KG1 (cell line): ENCODE data around the gene FEN1.

ENCODE experiments used
- DNase-seq: peaks from one replicate; lab custom pipeline; 2025; lab: John Stamatoyannopoulos, UW

The FEN1 gene

DNA sequence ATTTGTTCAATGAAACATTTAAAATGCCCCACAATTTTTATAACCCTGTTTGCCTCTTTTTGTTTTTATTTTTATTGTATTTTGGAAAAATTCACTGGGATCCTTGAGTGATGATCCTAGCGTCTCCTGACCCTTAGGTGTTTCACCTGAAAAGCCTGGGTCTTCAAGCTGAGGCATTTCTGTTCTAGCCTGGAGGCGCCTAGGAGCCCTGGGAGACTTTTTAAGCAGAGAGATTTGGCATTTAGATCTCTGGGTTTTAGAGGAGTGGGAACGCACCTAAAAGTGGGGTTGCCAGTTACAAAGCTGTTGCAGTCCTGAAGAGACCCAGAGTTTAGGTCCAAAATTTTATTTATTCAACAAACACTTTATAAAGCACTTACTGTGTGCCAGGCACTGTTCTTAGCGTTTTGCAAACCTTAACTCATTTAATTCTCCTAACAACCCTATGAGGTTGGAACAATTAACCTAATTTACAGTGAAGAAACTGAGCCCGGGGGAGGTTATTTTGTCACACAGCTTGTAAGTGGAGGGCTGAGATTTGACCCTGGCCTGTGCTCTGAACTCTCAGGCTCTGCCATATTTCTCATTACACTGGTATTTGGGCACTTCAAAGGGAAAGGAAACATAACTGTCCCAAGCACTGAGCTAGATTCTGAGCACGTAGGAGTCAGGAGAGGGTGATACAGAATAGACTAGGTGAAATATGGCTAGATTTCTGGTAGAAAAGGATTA lies 24.9 kb downstream of the FEN1 start:
- DNase-seq, result no peak

DNA sequence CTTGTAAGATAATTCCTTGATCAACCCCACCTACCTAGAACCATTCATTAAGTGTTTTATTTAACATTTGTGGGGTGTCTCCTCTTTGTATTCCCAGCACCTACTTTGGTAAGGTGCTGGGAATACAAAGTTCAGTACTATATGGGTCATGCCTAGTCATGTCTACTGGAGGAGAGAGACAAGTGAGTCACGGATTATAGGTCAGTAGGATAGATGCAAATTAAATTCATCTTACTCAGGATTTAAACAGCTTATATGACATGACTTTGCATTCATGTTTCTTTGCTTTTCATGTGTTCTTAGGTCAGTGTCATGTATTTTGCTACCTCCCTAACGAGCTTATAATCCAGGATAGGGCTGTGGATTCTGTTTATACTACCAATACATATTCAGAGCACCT lies 27.5 kb downstream of the FEN1 start:
- DNase-seq, result no peak

DNA sequence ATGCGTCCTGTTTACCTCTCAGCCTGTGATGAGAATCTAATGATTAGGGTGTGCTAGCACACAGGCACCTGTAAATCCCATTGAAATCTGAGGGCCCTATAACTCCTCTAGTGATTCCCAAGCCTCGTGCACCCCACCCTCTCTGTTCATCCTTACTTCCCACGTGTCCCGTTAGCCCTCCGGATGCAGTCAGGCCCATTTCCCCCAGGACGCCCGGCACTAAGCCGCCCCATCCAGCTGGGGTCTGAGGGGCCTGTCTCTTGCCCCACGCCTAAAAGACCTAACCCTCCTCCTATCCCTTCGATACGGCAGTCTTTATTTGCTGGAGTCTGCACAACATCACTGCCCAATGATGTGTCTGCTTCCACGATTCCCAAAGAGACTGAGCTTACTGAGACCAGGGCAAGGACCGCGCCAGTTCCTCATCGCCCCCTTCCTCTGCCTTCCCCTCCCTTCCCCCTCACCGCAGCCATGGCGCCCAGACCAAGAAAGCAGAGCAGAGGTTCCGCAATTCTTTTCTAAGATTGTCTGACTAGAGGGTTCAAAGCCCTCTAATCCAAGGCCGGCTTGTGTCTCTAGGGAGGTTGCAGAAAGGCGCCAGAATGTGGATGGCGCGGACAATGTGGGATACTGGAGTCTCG lies 34.3 kb downstream of the FEN1 start:
- DNase-seq, result peak; percentile 85

DNA sequence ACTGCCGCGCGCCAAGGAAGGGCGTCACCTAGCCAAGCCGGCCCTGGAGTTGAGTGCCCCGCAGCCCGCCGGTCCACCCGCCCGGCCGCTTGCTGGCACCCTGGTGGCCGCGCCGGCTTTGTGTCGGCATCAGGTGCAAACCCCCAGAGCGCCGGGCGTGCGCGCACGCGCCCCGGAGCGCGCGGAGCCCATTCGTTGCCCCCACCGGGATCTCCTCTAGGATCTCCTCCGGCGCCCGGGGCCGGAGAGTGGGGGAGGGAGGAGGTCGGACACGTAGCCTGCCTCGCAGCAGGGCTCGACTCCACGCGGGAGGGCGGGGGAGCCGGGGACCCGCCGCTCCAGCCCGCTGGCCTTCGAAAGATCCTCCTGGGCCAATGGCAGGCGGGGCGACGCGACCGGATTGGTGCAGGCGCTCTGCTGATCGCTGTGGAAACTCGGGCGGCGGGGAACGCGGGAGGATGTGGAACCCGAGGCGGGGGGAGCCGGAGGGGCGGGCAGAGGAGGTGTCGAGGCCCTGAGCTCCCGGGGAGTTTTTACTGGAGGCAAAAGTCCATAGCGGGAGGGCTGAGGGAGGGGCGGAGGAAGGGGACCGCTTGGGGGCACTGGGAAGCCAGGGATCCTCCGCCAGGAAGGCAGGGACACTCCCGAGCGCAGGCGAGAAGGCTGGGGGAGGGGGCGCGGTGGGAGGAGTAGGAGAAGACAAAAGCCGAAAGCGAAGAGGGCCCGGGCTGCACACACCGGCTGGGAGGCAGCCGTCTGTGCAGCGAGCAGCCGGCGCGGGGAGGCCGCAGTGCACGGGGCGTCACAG lies 35.1 kb downstream of the FEN1 start, which contains the start of gene FADS2:
Gene FADS2 (plus strand): TSS at position 730 of the 808 bp plus-strand sequence. CDS start 91 bp downstream, outside the sequence.
- peak; percentile 94 for DNase-seq

DNA sequence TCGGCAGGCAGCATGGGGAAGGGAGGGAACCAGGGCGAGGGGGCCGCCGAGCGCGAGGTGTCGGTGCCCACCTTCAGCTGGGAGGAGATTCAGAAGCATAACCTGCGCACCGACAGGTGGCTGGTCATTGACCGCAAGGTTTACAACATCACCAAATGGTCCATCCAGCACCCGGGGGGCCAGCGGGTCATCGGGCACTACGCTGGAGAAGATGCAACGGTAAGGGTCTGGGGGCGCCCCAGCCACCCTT lies 35.6 kb downstream of the FEN1 start:
- DNase-seq, result no peak

DNA sequence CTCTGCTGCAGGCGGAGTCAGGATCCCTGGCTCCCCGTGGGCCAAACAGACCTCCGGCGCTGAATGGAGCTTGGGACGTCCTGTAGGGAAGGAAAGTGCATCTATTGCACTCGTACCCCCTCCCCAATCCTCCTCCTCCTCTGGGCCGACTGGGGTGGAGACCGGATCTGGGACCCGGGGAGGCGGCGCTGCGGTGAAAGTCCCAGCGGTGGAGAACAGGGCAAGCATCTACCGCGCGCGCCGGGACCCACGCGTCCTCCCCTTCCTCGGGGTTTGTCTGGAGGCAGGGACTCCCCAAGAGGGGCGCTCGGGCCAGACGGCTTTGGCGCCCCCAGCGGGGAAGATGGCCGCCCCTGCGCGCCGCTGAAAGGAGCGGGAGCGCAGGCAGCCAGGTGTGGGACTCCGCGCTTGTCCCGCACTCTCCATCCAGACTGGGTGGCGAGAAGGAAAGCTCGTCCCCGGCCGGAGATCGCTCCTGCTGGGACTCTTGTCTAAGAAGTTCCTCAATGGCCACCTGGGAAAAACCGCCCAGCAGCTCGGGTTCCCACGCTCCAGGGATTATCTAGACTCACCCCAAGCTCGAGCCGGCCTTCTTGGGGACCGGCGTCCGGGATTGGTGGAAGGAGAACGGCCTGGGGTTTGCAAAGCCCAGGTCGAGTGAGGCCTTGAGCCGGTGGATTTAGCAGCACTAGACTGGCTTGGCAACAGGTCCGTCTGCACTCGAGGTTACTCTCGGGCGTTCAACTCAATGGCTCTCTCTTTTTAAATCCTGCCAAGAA lies 36.1 kb downstream of the FEN1 start:
- peak; percentile 31 for DNase-seq

DNA sequence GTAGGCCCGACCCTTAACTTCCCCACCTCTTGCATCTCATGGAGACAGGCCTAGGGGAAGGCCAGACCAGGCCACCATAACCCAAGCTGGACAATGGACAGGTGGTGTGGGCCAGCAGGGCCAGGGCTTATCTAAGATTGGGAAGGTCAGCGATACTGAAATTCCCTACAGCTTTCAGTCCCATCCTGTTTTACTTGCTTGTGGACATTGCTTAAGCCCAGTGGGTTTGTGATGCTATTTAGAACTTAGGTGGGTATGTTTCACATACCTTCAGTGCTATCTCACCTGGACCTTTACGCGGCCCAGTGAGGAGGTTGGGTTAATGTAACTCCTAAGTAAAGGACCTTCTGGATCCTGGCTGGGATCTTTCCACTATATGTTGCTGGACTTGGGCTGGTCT lies 37.1 kb downstream of the FEN1 start:
- DNase-seq, result no peak

DNA sequence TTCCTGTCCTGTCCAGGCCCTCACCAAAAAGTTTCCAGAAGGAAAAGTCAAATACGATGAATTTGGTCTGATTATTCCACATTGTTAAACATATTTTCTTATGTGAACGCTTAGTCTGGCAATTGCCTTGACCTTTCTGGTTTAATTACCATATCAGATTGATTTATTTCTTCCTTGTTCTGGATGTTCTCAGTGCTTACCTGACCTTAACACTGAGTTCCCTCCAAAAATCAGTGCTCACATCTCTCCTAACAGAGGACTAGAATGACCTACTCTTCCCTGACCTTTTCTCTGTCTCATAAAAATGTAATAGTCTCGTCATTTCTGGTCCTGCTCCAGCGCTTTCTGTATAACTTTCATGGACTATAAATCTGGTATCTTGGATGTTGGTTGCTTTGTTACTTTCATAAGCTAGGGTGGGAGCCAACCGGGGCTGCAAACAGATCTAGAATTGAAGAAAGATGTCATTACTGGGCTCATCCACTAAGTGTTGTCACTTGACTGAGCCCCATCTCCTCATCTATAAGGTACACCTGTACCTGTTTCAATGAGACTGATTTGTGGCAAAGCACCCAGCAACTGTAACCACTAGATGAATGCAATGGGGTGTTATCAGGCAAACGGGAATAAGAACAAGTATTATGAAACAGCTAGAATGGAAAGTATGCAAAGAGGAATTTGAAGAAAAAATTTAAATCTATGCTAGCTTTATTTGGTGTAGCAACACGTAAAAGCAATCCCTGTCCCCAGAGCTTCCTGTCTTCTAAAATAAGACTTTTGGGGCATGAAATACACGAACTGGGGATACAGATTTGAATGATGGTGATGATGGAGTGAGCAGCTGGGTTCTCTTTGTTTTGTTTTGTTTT lies 37.8 kb downstream of the FEN1 start:
- DNase-seq, result no peak

DNA sequence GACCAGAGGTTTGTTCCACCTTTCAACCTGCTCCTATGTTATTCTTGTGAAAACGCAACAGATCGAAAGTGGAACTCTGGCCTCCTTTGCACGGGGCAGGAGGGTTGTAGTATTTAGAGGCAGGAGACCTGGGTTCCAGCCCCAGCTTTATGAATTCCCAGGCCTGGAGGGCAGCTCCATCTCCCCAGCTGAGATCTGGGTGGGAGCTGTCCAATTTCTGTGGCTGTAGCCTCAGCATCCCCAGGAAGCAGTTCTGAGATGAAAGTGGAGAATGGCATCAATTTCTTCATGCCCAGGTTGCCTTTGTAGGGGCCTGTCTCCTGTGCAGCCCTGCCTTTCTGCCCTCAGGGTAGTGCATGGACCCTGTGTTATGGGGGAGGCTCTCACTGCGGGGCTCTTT lies 39.5 kb downstream of the FEN1 start:
- DNase-seq, result no peak

DNA sequence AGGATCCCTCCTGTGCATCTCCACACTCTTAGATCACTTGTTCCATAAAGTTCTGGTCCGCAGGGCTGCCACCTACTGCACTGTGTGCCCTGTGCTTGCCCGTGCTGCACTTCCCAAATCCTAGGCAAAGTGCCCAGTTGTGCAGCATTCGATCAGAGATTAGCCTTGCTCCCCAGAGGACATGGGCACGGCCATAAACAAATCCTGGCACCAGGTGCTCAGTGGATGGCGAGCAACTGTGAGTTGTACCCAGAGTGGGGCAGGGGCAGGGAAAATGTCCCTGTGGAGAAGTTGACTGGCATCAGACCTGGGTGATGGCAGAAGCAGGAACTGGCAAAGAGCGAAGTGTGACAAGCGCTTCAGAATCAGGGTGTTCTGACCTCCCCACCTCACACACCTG lies 40.0 kb downstream of the FEN1 start:
- no peak for DNase-seq

DNA sequence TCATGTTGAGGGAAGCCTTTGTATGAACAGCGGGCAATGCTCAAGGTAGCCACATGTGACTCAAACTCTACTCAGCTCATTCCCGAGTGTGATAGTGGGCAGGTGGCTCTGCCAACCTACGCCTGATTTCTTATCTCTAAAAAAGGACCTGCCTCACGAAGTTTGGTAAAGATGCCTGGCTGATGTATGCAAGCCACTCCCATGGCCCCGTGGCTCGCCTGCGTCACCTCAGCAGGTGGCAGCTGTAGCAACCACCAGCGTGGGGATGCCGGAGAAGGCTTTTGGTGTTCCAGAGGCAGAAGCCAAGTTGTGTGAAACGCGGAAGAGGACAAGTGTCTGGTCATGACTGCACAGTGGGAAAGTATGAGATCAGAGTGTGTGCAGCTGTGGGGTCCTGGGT lies 40.8 kb downstream of the FEN1 start:
- DNase-seq, result no peak

DNA sequence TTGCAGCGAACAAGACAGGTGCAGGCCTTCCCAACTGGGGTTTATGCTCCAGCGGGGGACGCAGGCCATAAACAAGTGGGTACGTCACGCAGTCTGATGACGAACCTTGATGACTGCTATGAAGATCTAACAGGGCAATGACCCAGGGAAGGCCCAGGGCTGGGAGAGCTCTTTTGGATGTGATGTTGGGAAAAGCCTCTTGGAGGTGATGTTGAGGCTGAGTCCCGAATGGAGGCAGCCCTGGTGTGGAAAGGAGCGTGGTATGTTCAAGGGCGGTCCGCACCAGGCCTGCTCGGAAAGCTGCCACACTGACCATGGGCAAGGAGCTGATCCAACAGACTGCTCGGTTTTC lies 41.2 kb downstream of the FEN1 start:
- DNase-seq, result no peak

DNA sequence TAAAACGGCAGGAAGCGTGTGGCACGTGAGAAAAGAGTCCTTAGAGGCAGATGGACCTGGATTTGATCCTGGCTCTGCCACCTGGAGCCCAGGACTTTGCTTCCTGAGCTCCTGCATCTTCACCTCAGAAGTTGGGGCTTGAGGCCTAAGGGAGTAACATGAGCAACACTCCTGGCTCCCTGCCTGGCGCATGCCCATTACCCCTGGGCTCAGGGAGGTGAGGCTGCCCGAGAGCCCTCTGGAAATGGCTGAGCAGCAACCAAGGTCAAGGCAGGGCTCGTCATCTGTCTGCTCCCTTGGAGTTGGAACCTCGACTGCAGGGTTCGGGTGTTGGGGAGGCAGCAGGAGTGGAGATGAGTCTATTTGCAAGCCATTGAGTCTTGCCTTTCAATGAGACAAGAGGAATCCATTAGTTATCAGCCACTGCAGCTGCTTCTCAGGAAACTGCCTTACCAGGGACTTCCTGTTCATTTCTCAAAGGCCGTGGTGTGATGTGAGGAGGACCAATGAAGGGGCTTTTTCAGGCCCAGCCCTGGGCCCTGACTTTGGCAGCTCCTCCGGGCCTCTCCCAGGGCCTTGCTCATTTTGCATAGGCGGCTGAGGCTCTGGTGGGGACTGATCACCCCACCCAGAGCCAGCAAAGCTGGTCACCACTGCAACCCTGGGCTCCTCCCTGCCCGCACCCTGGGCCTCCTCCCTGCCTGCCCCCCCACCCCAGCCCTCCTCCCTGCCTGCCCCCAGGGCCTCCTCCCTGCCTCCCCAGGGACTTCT lies 41.8 kb downstream of the FEN1 start:
- peak; percentile 96 for DNase-seq

DNA sequence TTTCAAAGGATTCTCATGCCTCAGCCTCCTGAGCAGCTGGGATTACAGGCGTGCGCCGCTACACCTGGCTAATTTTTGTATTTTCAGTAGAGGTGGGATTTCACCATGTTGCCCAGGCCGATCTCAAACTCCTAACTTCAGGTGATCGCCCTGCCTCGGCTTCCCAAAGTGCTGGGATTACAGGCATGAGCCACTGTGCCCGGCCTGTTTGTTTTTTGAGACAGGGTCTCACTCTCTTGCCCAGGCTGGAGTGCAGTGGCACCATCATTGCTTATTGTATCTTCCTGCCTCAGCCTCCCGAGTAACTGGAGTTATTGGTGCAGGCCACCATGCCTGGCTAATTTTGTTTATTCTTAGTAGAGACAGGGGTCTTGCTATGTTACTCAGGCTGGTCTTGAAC lies 43.5 kb downstream of the FEN1 start:
- DNase-seq, result no peak

DNA sequence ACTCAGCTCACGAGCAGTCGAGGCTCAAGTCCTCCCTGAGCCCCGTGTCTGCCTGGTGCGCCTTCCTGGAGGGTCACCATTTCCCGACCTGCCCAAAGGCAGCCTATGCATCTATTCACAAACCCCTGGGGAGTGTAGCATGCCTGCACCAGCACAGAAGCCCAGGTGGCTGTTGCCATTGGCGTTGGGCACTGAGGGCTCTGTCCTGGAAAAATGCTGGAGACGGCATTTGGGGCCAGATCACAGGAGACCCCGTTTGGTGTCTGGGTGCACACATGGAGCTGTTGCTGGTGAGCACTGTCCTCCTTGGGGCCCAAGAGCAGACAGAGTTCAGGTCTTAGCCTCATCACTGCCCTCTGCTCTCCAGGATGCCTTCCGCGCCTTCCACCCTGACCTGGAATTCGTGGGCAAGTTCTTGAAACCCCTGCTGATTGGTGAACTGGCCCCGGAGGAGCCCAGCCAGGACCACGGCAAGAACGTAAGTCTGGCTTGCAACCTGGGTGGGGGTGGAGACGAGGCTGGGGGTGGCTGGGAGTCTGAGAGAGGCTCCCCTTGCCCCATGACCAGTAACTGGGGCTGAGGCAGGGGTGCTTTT lies 44.8 kb downstream of the FEN1 start:
- DNase-seq, result no peak

DNA sequence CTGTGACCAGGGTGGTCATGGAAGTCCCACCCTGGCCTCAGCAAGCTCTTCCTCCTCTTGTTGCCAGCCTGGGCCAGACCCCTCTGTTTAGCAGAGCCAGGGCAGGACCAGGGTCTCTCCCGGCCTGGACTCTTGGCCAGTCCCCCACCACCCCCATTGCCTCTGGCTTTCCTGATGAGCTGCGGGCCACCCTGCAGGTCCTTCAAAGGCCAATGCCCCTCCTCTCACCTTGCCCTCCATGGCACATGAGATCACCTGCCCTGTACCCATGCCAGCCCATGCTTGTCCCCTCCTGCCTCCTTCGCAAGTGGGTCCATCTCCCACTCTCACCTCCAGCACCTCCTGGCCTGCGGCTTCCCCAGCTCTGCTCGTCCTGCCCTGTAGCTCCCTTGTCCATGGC lies 45.8 kb downstream of the FEN1 start:
- DNase-seq, result no peak

DNA sequence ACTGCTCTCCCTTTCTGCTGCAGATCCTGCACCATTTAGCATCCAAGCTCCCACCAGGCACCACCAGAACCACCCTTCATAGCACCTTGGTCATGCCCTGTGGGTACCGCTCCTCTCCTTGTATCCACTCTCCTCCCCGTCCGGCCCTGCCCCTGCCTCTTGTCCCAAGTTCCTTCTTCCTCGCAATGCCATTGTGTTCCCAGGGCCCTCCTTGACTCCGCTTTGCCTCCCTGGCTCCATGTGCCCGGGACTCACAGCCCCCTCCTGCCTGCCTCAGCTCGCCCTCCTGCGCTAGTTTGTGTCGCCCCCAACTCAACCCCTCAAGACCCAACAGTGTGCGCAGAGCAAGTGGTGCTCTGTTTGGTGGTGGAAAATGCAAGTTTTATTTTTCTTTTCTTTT lies 46.2 kb downstream of the FEN1 start:
- DNase-seq, result no peak

DNA sequence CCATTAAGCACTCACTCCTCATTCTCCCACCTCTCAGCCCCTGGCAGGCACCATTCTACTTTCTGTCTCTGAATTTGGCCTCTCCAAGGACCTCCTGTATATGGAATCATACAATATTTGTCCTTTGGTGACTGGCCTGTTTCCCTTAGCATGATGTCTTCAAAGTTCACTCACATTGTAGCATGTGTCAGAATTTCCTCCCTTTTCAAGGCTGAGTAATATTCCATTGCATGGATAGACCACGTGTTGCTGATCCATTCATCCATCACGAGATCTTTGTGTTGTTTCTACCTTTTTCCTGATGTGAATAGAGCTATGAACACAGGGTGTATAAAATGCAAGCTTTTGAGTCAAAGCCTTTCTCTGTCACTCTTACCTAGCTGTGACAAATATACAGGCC lies 47.0 kb downstream of the FEN1 start:
- no peak for DNase-seq

DNA sequence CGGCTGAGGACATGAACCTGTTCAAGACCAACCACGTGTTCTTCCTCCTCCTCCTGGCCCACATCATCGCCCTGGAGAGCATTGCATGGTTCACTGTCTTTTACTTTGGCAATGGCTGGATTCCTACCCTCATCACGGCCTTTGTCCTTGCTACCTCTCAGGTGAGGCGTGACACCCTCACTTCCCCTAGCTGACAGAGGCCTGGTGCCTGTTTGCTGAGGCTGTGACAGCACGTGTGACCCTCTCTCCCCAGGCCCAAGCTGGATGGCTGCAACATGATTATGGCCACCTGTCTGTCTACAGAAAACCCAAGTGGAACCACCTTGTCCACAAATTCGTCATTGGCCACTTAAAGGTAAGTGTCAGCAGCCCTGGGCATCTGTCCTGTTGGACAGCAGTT lies 47.7 kb downstream of the FEN1 start:
- DNase-seq, result no peak
